ENCODE data around the gene SLC6A5. TPM values are rescaled to one million over a fixed set of nuclear protein-coding genes. Genes with fewer than 3 reads are reported as not detected.

Gene SLC6A5
- total RNA-seq, 2 experiments from 2014 or later = not detected

GRCh38 chr11:20656901-20657300, 57.5 kb downstream of the SLC6A5 start:
- no peak for ATAC-seq (ENCODE audit: poor library complexity)
- Histone ChIP-seq H3K27me3 (ENCODE audit: control insufficient read depth in 1 of 2, insufficient read depth in 2 of 2, low read length in 2 of 2) (peaks cover 0 to 3% of the 10 kb centered on the region in 2 experiments), H3K4me1 (ENCODE audit: insufficient read depth, low read length) (no peaks in the 10 kb centered on the region), H3K36me3 (ENCODE audit: insufficient read depth, low read length) (no peaks in the 10 kb centered on the region), H3K9me3 (ENCODE audit: control insufficient read depth in 1 of 2, insufficient read depth in 1 of 2, low read length in 2 of 2) (no peaks in the 10 kb centered on the region), H3K27ac (ENCODE audit: low read depth in 1 of 2, low read length in 2 of 2) (no peak overlapping the region), H3K4me3 (ENCODE audit: low read length) (no peak overlapping the region)
- no peaks in the 10 kb centered on the region for H3K36me3 Mint-ChIP-seq (ENCODE audit: low read depth)
- DNase-seq = no peak
- no peaks in the 10 kb centered on the region for H3K4me1 Mint-ChIP-seq (ENCODE audit: low read depth)
- intact Hi-C loops (cut with DNase I, micrococcal nuclease) = no loop called here
- no peak for TF ChIP-seq CTCF (IDR thresholded peaks at IDR 0.05)
- H3K4me3 Mint-ChIP-seq = no peak overlapping the region
- CTCF ChIA-PET = no interaction called here
- POLR2A ChIA-PET = no interaction called here
- H3K9me3 Mint-ChIP-seq = peaks cover 1% of the 10 kb centered on the region
- peaks cover 14% of the 10 kb centered on the region for H3K27me3 Mint-ChIP-seq
- H3K27ac Mint-ChIP-seq = no peak overlapping the region

GRCh38 chr11:20658135-20658534, 58.7 kb downstream of the SLC6A5 start:
- H3K9me3 ChIP-seq (ENCODE audit: control insufficient read depth in 1 of 2, insufficient read depth in 1 of 2, low read length in 2 of 2) = peaks cover 0 to 3% of the 10 kb centered on the region in 2 experiments
- Mint-ChIP-seq H3K27me3 (peaks cover 19% of the 10 kb centered on the region), H3K4me1 (ENCODE audit: low read depth) (no peaks in the 10 kb centered on the region), H3K27ac (no peak overlapping the region), H3K9me3 (peaks cover 2% of the 10 kb centered on the region), H3K36me3 (ENCODE audit: low read depth) (no peaks in the 10 kb centered on the region), H3K4me3 (no peak overlapping the region)
- H3K27ac ChIP-seq (ENCODE audit: low read depth in 1 of 2, low read length in 2 of 2) = no peak overlapping the region
- intact Hi-C loops (cut with DNase I, micrococcal nuclease) = no loop called here
- no peak for DNase-seq
- no peaks in the 10 kb centered on the region for H3K4me1 ChIP-seq (ENCODE audit: insufficient read depth, low read length)
- ChIA-PET CTCF (no interaction called here), POLR2A (no interaction called here)
- no peak overlapping the region for H3K4me3 ChIP-seq (ENCODE audit: low read length)
- no peaks in the 10 kb centered on the region for H3K36me3 ChIP-seq (ENCODE audit: insufficient read depth, low read length)
- TF ChIP-seq CTCF (IDR thresholded peaks at IDR 0.05) = no peak
- H3K27me3 ChIP-seq (ENCODE audit: control insufficient read depth in 1 of 2, insufficient read depth in 2 of 2, low read length in 2 of 2) = peaks cover 0 to 3% of the 10 kb centered on the region in 2 experiments
- ATAC-seq (ENCODE audit: poor library complexity) = no peak

- H3K9me3 ChIP-seq (ENCODE audit: control insufficient read depth in 1 of 2, insufficient read depth in 1 of 2, low read length in 2 of 2) = peaks cover 0 to 3% of the 10 kb centered on the region in 2 experiments
- Mint-ChIP-seq H3K4me3 (no peak overlapping the region), H3K27me3 (peaks cover 37% of the 10 kb centered on the region), H3K27ac (no peak overlapping the region), H3K4me1 (ENCODE audit: low read depth) (no peaks in the 10 kb centered on the region), H3K9me3 (peaks cover 2% of the 10 kb centered on the region), H3K36me3 (ENCODE audit: low read depth) (no peaks in the 10 kb centered on the region)
- intact Hi-C loops (cut with DNase I, micrococcal nuclease) = no loop called here
- H3K27ac ChIP-seq (ENCODE audit: low read depth in 1 of 2, low read length in 2 of 2) = no peak overlapping the region
- TF ChIP-seq CTCF (IDR thresholded peaks at IDR 0.05) = no peak
- DNase-seq (no peak), ATAC-seq (ENCODE audit: poor library complexity) (no peak)
- H3K36me3 ChIP-seq (ENCODE audit: insufficient read depth, low read length) = no peaks in the 10 kb centered on the region
- ChIA-PET POLR2A (no interaction called here), CTCF (no interaction called here)
- no peaks in the 10 kb centered on the region for H3K4me1 ChIP-seq (ENCODE audit: insufficient read depth, low read length)
- H3K27me3 ChIP-seq (ENCODE audit: control insufficient read depth in 1 of 2, insufficient read depth in 2 of 2, low read length in 2 of 2) = peaks cover 3 to 14% of the 10 kb centered on the region in 2 experiments
- H3K4me3 ChIP-seq (ENCODE audit: low read length) = no peak overlapping the region
These were observed 62.0 kb downstream of the SLC6A5 start for GRCh38 chr11:20661445-20661844.
